MCF 10A (cell line): ENCODE results near the gene SYNJ1. TPM values are rescaled to one million over a fixed set of nuclear protein-coding genes. Genes with fewer than 3 reads are reported as not detected.
"Not testable (repeated sequence)": the region's sequence is repeated elsewhere in the genome, so short reads cannot be mapped to it uniquely, and the experiment has no call there.

Experiments used
- BruUV-seq: library from RNA; stranded (reverse); fragments of 400-500 nt; replicated peaks from 2 replicates; lab custom pipeline; 2021; lab: Mats Ljungman, UMichigan
- CTCF ChIA-PET: fragments of 300-600 bp; sonication (Branson Sonifier 250); formaldehyde crosslinking; extraction: SDS; loops from one replicate; lab custom pipeline; 2021; ENCODE audit warnings: antibody characterized with exemption, inconsistent platforms; lab: Yijun Ruan, JAX
- POLR2A ChIA-PET: fragments of 300-600, 350-650 bp; sonication (Branson Sonifier 250); formaldehyde crosslinking; extraction: SDS; loops from one replicate; lab custom pipeline; 2020; ENCODE audit warnings: antibody characterized with exemption, inconsistent platforms; lab: Yijun Ruan, JAX
- DNase-seq: peaks from one replicate; pipeline ENCODE4 v3.0.0-alpha.2; 2018; ENCODE audit not compliant: unreplicated experiment
- H3K27ac Mint-ChIP-seq: one replicate; pipeline ENCODE4 v1.8.0; 2022; ENCODE audit warnings: mild to moderate bottlenecking, low read depth, mixed read lengths; ENCODE audit not compliant: unreplicated experiment
- H3K27me3 Mint-ChIP-seq: one replicate; pipeline ENCODE4 v1.8.0; 2022; ENCODE audit warnings: mixed read lengths; ENCODE audit not compliant: insufficient read depth, unreplicated experiment
- H3K36me3 Mint-ChIP-seq: one replicate; pipeline ENCODE4 v1.8.0; 2022; ENCODE audit warnings: mild to moderate bottlenecking, moderate library complexity, mixed read lengths; ENCODE audit not compliant: insufficient read depth, unreplicated experiment
- H3K4me1 Mint-ChIP-seq: one replicate; pipeline ENCODE4 v1.8.0; 2022; ENCODE audit warnings: mixed read lengths; ENCODE audit not compliant: insufficient read depth, unreplicated experiment
- H3K4me3 Mint-ChIP-seq: one replicate; pipeline ENCODE4 v1.8.0; 2022; ENCODE audit warnings: mild to moderate bottlenecking, moderate library complexity, mixed read lengths; ENCODE audit not compliant: unreplicated experiment
- H3K9me3 Mint-ChIP-seq: one replicate; pipeline ENCODE4 v1.8.0; 2022; ENCODE audit warnings: mixed read lengths; ENCODE audit not compliant: unreplicated experiment
- intact Hi-C: fragments of 100-400 bp; cut with micrococcal nuclease; formaldehyde crosslinking; loops from 2 replicates; pipeline ENCODE4 v1.14.1; 2022
- total RNA-seq: library from RNA; stranded (reverse); gene quantifications from 2 replicates; pipeline ENCODE4 v1.2.3, GENCODE V29; 2022
- TF ChIP-seq, protein P1 (sequence below): fragments of 200-600 bp; IDR thresholded peaks from one replicate; pipeline ENCODE4 v1.8.0; 2022; ENCODE audit warnings: antibody characterized with exemption, mild to moderate bottlenecking; ENCODE audit not compliant: unreplicated experiment

SYNJ1 gene
- total RNA-seq, 1 experiment from 2014 or later = 9.7 TPM

DNA sequence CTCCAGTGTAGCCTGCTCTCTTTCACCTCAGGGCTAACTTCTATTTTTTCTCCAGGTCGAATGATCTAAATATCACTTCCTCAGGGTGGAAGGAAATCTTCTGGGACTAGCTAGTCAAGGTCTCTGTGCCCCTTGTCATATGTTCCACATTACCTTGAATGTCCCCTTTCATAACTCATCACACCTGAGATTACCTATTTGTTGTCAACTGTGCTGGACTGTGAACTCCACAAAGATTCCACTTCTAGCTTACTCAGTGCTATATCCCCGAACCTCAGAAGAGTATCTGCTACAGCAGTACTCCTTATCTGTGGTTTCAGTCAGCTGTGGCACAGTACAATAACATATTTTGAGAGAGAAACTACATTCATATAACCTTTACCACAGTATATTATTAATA lies 14.6 kb upstream of the SYNJ1 start:
- Mint-ChIP-seq H3K36me3 (peaks cover 100% of the 10 kb centered on the region), H3K4me3 (no peak overlapping the region), H3K4me1 (no peaks in the 10 kb centered on the region), H3K9me3 (no peaks in the 10 kb centered on the region), H3K27me3 (no peaks in the 10 kb centered on the region), H3K27ac (peak overlapping the region; percentile 1)
- TF ChIP-seq, protein P1, sequence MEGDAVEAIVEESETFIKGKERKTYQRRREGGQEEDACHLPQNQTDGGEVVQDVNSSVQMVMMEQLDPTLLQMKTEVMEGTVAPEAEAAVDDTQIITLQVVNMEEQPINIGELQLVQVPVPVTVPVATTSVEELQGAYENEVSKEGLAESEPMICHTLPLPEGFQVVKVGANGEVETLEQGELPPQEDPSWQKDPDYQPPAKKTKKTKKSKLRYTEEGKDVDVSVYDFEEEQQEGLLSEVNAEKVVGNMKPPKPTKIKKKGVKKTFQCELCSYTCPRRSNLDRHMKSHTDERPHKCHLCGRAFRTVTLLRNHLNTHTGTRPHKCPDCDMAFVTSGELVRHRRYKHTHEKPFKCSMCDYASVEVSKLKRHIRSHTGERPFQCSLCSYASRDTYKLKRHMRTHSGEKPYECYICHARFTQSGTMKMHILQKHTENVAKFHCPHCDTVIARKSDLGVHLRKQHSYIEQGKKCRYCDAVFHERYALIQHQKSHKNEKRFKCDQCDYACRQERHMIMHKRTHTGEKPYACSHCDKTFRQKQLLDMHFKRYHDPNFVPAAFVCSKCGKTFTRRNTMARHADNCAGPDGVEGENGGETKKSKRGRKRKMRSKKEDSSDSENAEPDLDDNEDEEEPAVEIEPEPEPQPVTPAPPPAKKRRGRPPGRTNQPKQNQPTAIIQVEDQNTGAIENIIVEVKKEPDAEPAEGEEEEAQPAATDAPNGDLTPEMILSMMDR = no peak
- ChIA-PET CTCF (no interaction called here), POLR2A (interaction anchor here (0.7 to 1.0 kb wide), 2 partner anchors 14 to 15 kb away, joined by 3 to 4 read pairs; partner anchors contain the start of gene SYNJ1)
- no TSS peak for BruUV-seq
- DNase-seq = no peak
- intact Hi-C loops = no loop called here

DNA sequence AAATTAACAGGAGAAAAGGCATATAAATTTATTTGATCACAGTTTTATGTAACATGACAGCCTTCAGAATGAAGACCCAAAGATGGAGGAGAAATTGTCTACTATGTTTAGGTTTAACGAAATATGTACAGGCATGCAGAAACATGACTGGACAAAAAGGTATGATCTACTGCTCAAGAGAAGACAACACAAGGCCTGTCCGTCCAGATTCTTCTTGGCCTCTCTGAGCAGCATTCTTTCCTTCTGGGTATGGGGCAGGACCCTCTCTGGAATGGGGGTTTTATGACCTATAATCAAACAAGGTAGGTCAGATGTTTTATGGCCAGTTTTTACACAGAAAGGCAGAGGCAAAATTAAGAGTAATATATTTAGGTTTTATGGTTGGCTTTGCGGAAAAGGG lies 13.5 kb upstream of the SYNJ1 start:
- TF ChIP-seq, protein P1 = no peak
- POLR2A ChIA-PET = no interaction called here
- Mint-ChIP-seq H3K9me3 (no peaks in the 10 kb centered on the region), H3K27ac (peak overlapping the region; percentile 1), H3K4me1 (no peaks in the 10 kb centered on the region), H3K36me3 (peaks cover 99% of the 10 kb centered on the region), H3K27me3 (no peaks in the 10 kb centered on the region), H3K4me3 (no peak overlapping the region)
- intact Hi-C loops = no loop called here
- DNase-seq = no peak
- BruUV-seq = no TSS peak
- CTCF ChIA-PET = no interaction called here

DNA sequence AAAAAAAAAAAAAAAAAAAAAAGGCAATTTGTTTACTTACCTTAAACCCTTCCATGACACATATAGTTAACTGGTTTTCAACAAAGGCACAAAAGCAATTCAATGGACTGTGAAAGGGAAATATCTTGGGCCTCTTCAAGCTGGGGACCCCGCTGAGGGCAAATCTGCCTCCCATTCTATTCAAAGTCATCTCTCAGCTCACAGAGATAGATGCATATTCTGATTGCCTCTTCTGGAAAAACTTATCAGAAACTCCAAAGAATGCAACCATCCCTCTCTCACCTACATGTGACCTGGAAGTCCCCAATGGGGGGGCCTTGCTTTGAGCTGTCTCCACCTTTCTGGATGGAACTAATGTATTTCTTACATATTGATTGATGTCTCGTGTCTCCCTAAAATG lies 12.1 kb upstream of the SYNJ1 start:
- intact Hi-C loops = no loop called here
- ChIA-PET CTCF (no interaction called here), POLR2A (interaction anchor here (0.6 to 1.0 kb wide), 2 partner anchors 9 to 12 kb away, joined by 3 read pairs; partner anchors contain the start of gene SYNJ1)
- no peaks in the 10 kb centered on the region for H3K9me3 Mint-ChIP-seq
- no peak overlapping the region for H3K27ac Mint-ChIP-seq
- H3K36me3 Mint-ChIP-seq = peaks cover 91% of the 10 kb centered on the region
- no peak for DNase-seq
- BruUV-seq = no TSS peak
- H3K4me1 Mint-ChIP-seq = no peaks in the 10 kb centered on the region
- no peak overlapping the region for H3K4me3 Mint-ChIP-seq
- TF ChIP-seq, protein P1 = no peak
- no peaks in the 10 kb centered on the region for H3K27me3 Mint-ChIP-seq

DNA sequence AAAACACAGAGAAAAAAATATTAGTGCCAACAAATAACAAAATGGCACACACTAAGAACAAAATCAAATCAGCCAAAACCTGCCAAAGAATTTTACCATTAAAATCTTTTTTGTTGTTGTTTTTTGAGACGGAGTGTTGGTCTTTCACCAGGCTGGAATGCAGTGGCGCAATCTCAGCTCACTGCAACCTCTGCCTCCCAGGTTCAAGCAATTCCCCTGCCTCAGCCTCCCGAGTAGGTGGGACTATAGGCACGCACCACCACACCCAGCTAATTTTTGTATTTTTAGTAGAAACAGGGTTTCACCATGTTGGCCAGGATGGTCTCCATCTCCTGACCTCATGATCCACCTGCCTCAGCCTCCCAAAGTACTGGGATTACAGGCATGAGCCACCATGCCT lies 8.3 kb upstream of the SYNJ1 start:
- H3K4me3 Mint-ChIP-seq, H3K27me3 Mint-ChIP-seq, POLR2A ChIA-PET, H3K4me1 Mint-ChIP-seq, DNase-seq, H3K9me3 Mint-ChIP-seq, H3K27ac Mint-ChIP-seq, intact Hi-C loops, BruUV-seq, CTCF ChIA-PET: not testable (repeated sequence)
- H3K36me3 Mint-ChIP-seq = peaks cover 66% of the 10 kb centered on the region

DNA sequence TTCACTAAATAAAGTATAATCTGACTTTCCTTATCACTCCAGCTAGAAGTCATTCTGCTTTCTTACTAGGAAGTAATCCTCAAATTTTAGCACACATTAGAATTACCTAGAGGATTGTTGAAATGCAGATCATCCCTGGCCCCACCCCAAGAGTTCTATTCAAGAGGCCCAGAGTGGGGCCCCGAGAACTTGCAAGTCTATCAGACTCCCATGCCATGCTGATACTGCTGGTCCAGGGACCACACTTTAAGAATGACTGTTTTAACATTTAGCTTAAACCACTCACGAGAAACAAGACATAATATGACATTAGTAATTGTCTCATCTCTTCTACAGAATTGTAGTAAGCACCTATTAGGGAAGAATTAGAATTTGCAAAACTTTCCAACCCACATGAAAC lies 7.7 kb upstream of the SYNJ1 start:
- TF ChIP-seq, protein P1 = no peak
- no peak overlapping the region for H3K4me3 Mint-ChIP-seq

More for the DNA sequence above, 7.7 kb upstream of the SYNJ1 start:
- H3K27me3 Mint-ChIP-seq = no peaks in the 10 kb centered on the region
- no peaks in the 10 kb centered on the region for H3K4me1 Mint-ChIP-seq
- BruUV-seq = no TSS peak
- CTCF ChIA-PET = interaction anchor here (0.7 kb wide), 1 partner anchor 17 kb away, joined by 3 read pairs; no protein-coding TSS in a partner anchor
- peaks cover 60% of the 10 kb centered on the region for H3K36me3 Mint-ChIP-seq
- DNase-seq = no peak
- intact Hi-C loops = no loop called here
- POLR2A ChIA-PET = no interaction called here
- no peak overlapping the region for H3K27ac Mint-ChIP-seq
- no peaks in the 10 kb centered on the region for H3K9me3 Mint-ChIP-seq
